Neural cell (in vitro differentiated cells): ENCODE measurements around the gene DOCK9.

Experiments
- CTCF ChIP-seq: fragments of 450-650 bp; IDR thresholded peaks from 2 replicates; pipeline ENCODE4 v1.5.1; 2014; ENCODE audit warnings: antibody characterized with exemption, mild to moderate bottlenecking, moderate library complexity; ENCODE audit not compliant: poor library complexity, severe bottlenecking
- EP300 ChIP-seq: fragments of 450-650 bp; conservative IDR thresholded peaks from 2 replicates; pipeline ENCODE4 v1.6.1; 2014; ENCODE audit warnings: antibody characterized with exemption, mild to moderate bottlenecking, moderate library complexity; ENCODE audit not compliant: poor library complexity, severe bottlenecking
- EZH2 ChIP-seq: fragments of 200-600, 300-800 bp; shearing (Covaris generic), sonication (generic); IDR thresholded peaks from 2 replicates; pipeline ENCODE4 v1.6.1; 2014; ENCODE audit warnings: antibody characterized with exemption, low read length, borderline replicate concordance, mild to moderate bottlenecking; ENCODE audit not compliant: insufficient read depth, poor library complexity, severe bottlenecking
- MXI1 ChIP-seq: fragments of 450-650 bp; conservative IDR thresholded peaks from 2 replicates; pipeline ENCODE4 v1.6.1; 2014; ENCODE audit warnings: antibody characterized with exemption, mild to moderate bottlenecking; ENCODE audit not compliant: poor library complexity, severe bottlenecking
- POLR2AphosphoS5 ChIP-seq: IDR thresholded peaks from 2 replicates; pipeline ENCODE4 v1.6.1; 2012
- TAF1 ChIP-seq: IDR thresholded peaks from 2 replicates; pipeline ENCODE4 v1.6.1; 2012; ENCODE audit warnings: low read depth

- TF ChIP-seq CTCF (no peak), EP300 (no peak), MXI1 (no peak), POLR2AphosphoS5 (no peak), TAF1 (no peak), EZH2 (no peak)
These were observed 11.8 kb upstream of the DOCK9 start for GRCh38 chr13:98989469-98990235.
